SK-N-DZ (cell line): ENCODE data around the gene GINS2.

Source experiments
- DNase-seq: peaks from one replicate; pipeline ENCODE4 v3.0.0-alpha.2; 2015; ENCODE audit warnings: low spot score

Gene GINS2

GRCh38 chr16:85667841-85668413, 20.8 kb downstream of the GINS2 start:
- no peak for DNase-seq

- no peak for DNase-seq
Measured at GRCh38 chr16:85667261-85667660, 21.5 kb downstream of the GINS2 start.

GRCh38 chr16:85665929-85666328, 22.8 kb downstream of the GINS2 start:
- no peak for DNase-seq

GRCh38 chr16:85665373-85665740, 23.4 kb downstream of the GINS2 start:
- no peak for DNase-seq

- no peak for DNase-seq
Measured at GRCh38 chr16:85664580-85665372, 24.0 kb downstream of the GINS2 start.

- no peak for DNase-seq
Measured at GRCh38 chr16:85663891-85664321, 24.8 kb downstream of the GINS2 start.

- no peak for DNase-seq
Measured at GRCh38 chr16:85662976-85663830, 25.6 kb downstream of the GINS2 start.

- DNase-seq = no peak
Measured at GRCh38 chr16:85662482-85662812, 26.3 kb downstream of the GINS2 start.

- DNase-seq = no peak
Measured at GRCh38 chr16:85661740-85662481, 26.8 kb downstream of the GINS2 start.

- no peak for DNase-seq
Measured at GRCh38 chr16:85660843-85661739, 27.7 kb downstream of the GINS2 start.

- DNase-seq = peak; percentile 66
Measured at GRCh38 chr16:85659805-85660511, 28.8 kb downstream of the GINS2 start.

GRCh38 chr16:85659336-85659735, 29.4 kb downstream of the GINS2 start:
- DNase-seq = no peak

- DNase-seq = no peak
Measured at GRCh38 chr16:85658504-85659326, 30.0 kb downstream of the GINS2 start.

GRCh38 chr16:85657996-85658395, 30.8 kb downstream of the GINS2 start:
- DNase-seq = no peak

- DNase-seq = no peak
Measured at GRCh38 chr16:85657267-85657650, 31.5 kb downstream of the GINS2 start.

- no peak for DNase-seq
Measured at GRCh38 chr16:85656351-85657266, 32.1 kb downstream of the GINS2 start.

- DNase-seq = no peak
Measured at GRCh38 chr16:85655216-85656129, 33.3 kb downstream of the GINS2 start.
